ENCODE measurements around the gene SMG1.
"Not testable (repeated sequence)": the region's sequence is repeated elsewhere in the genome, so short reads cannot be mapped to it uniquely, and the experiment has no call there.

GRCh38 chr16:18774651-18775050 lies 151.6 kb downstream of the SMG1 start:
- TF ChIP-seq, protein P1, sequence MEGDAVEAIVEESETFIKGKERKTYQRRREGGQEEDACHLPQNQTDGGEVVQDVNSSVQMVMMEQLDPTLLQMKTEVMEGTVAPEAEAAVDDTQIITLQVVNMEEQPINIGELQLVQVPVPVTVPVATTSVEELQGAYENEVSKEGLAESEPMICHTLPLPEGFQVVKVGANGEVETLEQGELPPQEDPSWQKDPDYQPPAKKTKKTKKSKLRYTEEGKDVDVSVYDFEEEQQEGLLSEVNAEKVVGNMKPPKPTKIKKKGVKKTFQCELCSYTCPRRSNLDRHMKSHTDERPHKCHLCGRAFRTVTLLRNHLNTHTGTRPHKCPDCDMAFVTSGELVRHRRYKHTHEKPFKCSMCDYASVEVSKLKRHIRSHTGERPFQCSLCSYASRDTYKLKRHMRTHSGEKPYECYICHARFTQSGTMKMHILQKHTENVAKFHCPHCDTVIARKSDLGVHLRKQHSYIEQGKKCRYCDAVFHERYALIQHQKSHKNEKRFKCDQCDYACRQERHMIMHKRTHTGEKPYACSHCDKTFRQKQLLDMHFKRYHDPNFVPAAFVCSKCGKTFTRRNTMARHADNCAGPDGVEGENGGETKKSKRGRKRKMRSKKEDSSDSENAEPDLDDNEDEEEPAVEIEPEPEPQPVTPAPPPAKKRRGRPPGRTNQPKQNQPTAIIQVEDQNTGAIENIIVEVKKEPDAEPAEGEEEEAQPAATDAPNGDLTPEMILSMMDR (IDR thresholded peaks at IDR 0.05 in 2 of 3, conservative IDR thresholded peaks at IDR 0.05 in 1 of 3; ENCODE audit: borderline replicate concordance in 1 of 3, insufficient read depth in 1 of 3, low read depth in 2 of 3, low read length in 2 of 3), result not testable (repeated sequence)
- not testable (repeated sequence) for TF ChIP-seq POLR2AphosphoS5 (IDR thresholded peaks at IDR 0.05; ENCODE audit: low read depth, low read length); EZH2phosphoT487 (IDR thresholded peaks at IDR 0.05; ENCODE audit: borderline replicate concordance); RAD21 (IDR thresholded peaks at IDR 0.05; ENCODE audit: low read depth); EZH2 (IDR thresholded peaks at IDR 0.05); SRF (IDR thresholded peaks at IDR 0.05; ENCODE audit: low read depth); POLR2A (IDR thresholded peaks at IDR 0.05; ENCODE audit: borderline replicate concordance, extremely low read depth, insufficient read depth, insufficient read length); CEBPB (IDR thresholded peaks at IDR 0.05; ENCODE audit: low read depth)
- TF ChIP-seq, protein P2, sequence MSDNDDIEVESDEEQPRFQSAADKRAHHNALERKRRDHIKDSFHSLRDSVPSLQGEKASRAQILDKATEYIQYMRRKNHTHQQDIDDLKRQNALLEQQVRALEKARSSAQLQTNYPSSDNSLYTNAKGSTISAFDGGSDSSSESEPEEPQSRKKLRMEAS (IDR thresholded peaks at IDR 0.05), result not testable (repeated sequence)
- TF ChIP-seq, protein P3, sequence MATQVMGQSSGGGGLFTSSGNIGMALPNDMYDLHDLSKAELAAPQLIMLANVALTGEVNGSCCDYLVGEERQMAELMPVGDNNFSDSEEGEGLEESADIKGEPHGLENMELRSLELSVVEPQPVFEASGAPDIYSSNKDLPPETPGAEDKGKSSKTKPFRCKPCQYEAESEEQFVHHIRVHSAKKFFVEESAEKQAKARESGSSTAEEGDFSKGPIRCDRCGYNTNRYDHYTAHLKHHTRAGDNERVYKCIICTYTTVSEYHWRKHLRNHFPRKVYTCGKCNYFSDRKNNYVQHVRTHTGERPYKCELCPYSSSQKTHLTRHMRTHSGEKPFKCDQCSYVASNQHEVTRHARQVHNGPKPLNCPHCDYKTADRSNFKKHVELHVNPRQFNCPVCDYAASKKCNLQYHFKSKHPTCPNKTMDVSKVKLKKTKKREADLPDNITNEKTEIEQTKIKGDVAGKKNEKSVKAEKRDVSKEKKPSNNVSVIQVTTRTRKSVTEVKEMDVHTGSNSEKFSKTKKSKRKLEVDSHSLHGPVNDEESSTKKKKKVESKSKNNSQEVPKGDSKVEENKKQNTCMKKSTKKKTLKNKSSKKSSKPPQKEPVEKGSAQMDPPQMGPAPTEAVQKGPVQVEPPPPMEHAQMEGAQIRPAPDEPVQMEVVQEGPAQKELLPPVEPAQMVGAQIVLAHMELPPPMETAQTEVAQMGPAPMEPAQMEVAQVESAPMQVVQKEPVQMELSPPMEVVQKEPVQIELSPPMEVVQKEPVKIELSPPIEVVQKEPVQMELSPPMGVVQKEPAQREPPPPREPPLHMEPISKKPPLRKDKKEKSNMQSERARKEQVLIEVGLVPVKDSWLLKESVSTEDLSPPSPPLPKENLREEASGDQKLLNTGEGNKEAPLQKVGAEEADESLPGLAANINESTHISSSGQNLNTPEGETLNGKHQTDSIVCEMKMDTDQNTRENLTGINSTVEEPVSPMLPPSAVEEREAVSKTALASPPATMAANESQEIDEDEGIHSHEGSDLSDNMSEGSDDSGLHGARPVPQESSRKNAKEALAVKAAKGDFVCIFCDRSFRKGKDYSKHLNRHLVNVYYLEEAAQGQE (IDR thresholded peaks at IDR 0.05; ENCODE audit: low read depth), result not testable (repeated sequence)
- TF ChIP-seq, protein P4, sequence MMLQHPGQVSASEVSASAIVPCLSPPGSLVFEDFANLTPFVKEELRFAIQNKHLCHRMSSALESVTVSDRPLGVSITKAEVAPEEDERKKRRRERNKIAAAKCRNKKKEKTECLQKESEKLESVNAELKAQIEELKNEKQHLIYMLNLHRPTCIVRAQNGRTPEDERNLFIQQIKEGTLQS (IDR thresholded peaks at IDR 0.05), result not testable (repeated sequence)

Data from HCT116 (cell line).